GM19023 (cell line): Measurements from ENCODE around the gene ARL17B.
"Not testable (repeated sequence)": the region's sequence is repeated elsewhere in the genome, so short reads cannot be mapped to it uniquely, and the experiment has no call there.

Source experiments
- ATAC-seq: cut with Tn5 transposase; IDR thresholded peaks from one replicate; pipeline ENCODE4 v1.9.1; 2021; ENCODE audit warnings: mild to moderate bottlenecking, moderate library complexity; ENCODE audit not compliant: unreplicated experiment

ARL17B gene

GRCh38 chr17:46252804-46253203, 108.8 kb downstream of the ARL17B start:
- ATAC-seq: not testable (repeated sequence)

DNA sequence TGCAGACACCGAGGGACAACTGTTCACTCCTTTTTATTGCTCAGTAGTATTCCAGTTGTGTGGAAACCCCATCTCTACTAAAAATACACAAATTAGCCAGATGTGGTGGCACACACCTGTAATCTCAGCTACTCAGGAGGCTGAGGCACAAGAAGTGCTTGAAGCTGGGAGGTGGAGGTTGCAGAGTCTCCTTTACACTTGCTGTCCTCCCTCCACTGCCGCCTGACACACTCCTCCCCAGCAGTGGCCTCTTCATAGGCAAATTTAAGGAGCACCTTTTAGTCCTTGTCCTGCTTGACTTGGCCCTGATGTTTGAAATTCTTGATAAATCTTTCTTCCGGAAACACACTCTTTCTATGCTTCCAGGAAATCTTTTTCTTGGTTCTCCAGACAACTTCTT, 112.4 kb downstream of the ARL17B start:
- not testable (repeated sequence) for ATAC-seq

DNA sequence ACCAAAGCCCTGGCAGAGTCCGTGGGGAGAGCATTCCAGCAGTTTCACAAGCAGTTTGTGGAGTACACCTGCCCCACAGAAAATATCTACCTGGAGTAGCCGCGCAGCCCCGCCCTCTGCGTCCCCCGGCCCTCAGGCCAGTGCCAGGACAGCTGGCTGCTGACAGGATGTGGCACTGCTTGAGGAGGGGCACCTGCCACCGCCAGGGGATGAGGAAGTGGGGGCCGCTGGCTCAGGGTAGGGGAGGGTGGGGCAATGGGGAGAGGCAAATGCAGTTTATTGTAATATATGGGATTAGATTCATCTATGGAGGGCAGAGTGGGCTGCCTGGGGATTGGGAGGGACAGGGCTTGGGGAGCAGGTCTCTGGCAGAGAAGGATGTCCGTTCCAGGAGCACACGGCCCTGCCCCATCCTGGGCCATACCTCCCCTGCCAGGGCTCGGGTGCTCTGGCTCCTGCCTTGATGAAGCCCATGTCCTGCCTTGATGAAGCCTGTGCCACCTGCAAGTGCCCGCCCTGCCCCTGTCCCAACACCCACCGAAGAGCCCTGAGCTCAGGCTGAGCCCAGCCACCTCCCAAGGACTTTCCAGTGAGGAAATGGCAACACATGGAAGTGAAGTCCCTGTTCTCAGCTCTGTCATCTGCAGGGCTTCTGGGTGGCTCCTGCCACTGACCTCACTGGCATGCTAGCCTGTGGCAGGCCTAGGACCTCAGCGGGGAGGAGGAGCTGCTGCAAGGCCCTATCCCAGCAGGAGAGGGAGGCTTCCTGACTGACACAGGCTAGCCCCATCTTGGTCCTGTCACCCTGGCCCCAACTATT, 116.4 kb downstream of the ARL17B start:
- ATAC-seq: not testable (repeated sequence)

- ATAC-seq: not testable (repeated sequence)
Observed at GRCh38 chr17:46244339-46244913, 117.1 kb downstream of the ARL17B start.

- not testable (repeated sequence) for ATAC-seq
Observed at GRCh38 chr17:46243928-46244327, 117.6 kb downstream of the ARL17B start.

- not testable (repeated sequence) for ATAC-seq
Observed at GRCh38 chr17:46243505-46243904, 118.1 kb downstream of the ARL17B start.

DNA sequence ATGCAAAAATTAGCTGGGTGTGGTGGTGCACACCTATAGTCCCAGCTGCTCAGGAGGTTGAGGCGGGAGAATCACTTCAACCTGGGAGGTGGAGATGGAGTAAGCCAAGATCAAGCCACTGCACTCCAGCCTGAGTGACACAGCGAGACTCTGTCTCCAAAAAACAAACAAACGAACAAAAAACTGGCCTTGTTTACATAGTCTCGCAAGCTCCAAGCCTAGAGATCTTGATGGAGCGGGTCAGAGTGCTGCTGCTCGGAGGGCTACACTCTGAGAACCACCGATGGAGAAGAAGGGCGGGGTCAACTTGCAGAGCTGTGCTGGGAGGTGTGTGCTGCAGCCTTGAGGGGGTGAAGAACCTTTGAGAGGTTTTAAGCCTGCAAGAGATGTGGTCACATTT, 130.2 kb downstream of the ARL17B start:
- ATAC-seq: not testable (repeated sequence)

DNA sequence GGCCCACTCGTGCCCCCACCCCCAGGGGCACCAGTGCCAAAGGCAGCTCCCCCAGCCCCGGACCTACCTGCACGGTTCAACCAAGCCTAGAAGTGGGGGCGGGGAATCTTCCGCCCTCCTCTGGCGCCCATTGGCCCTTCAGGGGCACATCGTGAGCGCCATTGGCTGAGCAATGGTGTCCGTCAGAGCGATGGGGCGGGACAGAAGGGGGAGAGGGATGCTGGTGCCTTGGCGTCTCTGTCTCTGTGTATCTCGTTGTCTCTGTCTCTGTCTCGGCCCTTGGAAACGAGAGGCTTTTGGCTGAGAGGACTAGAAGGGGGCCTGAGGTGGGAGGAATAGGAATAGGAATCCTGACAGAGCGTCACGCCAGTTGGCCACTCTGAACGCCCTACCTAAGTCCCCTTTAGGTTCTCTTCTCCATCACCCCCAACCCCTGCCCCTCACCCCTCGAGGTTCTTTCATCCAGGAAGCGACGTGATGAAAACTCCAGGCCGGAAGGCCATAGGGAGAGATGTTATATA, 136.2 kb downstream of the ARL17B start:
- ATAC-seq: peak; percentile 99

GRCh38 chr17:46224864-46225263, 136.7 kb downstream of the ARL17B start:
- ATAC-seq: peak; percentile 47
